ENCODE measurements around the gene CCDC190.

The CCDC190 gene

GRCh38 chr1:162901243-162901642 is 40.3 kb upstream of the CCDC190 start:
- no peak for TF ChIP-seq CTCF (IDR thresholded peaks at IDR 0.05)
- H3K4me1 ChIP-seq, result peaks cover 0 to 27% (median 9%) of the 10 kb centered on the region in 4 donors

GRCh38 chr1:162899422-162900146 is 38.6 kb upstream of the CCDC190 start:
- intact Hi-C loops (cut with DNase I; ENCODE audit: low total_unique reads), result no loop called here
- no peak for DNase-seq

More at GRCh38 chr1:162901243-162901642, 40.3 kb upstream of the CCDC190 start:
- DNase-seq, result no peak
- Histone ChIP-seq H3K9me3 (no peaks in the 10 kb centered on the region), H3K4me3 (no peak overlapping the region), H3K36me3 (no peaks in the 10 kb centered on the region), H3K27me3 (no peaks in the 10 kb centered on the region), H3K27ac (no peak overlapping the region)
- intact Hi-C loops (cut with DNase I; ENCODE audit: low total_unique reads), result no loop called here

GRCh38 chr1:162893612-162893908 is 32.6 kb upstream of the CCDC190 start:
- Histone ChIP-seq H3K9me3 (no peaks in the 10 kb centered on the region), H3K27me3 (no peaks in the 10 kb centered on the region), H3K4me3 (no peak overlapping the region), H3K4me1 (no peaks in the 10 kb centered on the region), H3K27ac (no peak overlapping the region), H3K36me3 (no peaks in the 10 kb centered on the region)
- TF ChIP-seq CTCF (IDR thresholded peaks at IDR 0.05), result no peak
- DNase-seq, result no peak
- intact Hi-C loops (cut with DNase I; ENCODE audit: low total_unique reads), result no loop called here

More at GRCh38 chr1:162899422-162900146, 38.6 kb upstream of the CCDC190 start:
- no peak for TF ChIP-seq CTCF (IDR thresholded peaks at IDR 0.05)
- Histone ChIP-seq H3K9me3 (no peaks in the 10 kb centered on the region), H3K27me3 (no peaks in the 10 kb centered on the region), H3K4me1 (peaks cover 0 to 13% (median under 1%) of the 10 kb centered on the region in 4 donors), H3K27ac (peak overlapping the region; percentile 8 to 19), H3K36me3 (no peaks in the 10 kb centered on the region), H3K4me3 (no peak overlapping the region)

- TF ChIP-seq CTCF (IDR thresholded peaks at IDR 0.05), result no peak
- Histone ChIP-seq H3K27me3 (no peaks in the 10 kb centered on the region), H3K27ac (no peak overlapping the region), H3K36me3 (no peaks in the 10 kb centered on the region), H3K9me3 (no peaks in the 10 kb centered on the region), H3K4me3 (no peak overlapping the region), H3K4me1 (no peaks in the 10 kb centered on the region)
- intact Hi-C loops (cut with DNase I; ENCODE audit: low total_unique reads), result no loop called here
- no peak for DNase-seq
These were observed 32.1 kb upstream of the CCDC190 start for GRCh38 chr1:162892906-162893611.

GRCh38 chr1:162889989-162890388 is 29.0 kb upstream of the CCDC190 start:
- no peak overlapping the region for H3K27ac ChIP-seq
- H3K9me3 ChIP-seq, result no peaks in the 10 kb centered on the region
- H3K27me3 ChIP-seq, result no peaks in the 10 kb centered on the region
- intact Hi-C loops (cut with DNase I; ENCODE audit: low total_unique reads), result no loop called here
- H3K4me1 ChIP-seq, result no peaks in the 10 kb centered on the region
- no peak for TF ChIP-seq CTCF (IDR thresholded peaks at IDR 0.05)
- DNase-seq, result no peak
- no peaks in the 10 kb centered on the region for H3K36me3 ChIP-seq
- no peak overlapping the region for H3K4me3 ChIP-seq
